Transverse colon (tissue), 4 donors: Measurements from ENCODE around the gene IFITM2. TPM values are rescaled to one million over a fixed set of nuclear protein-coding genes. Genes with fewer than 3 reads are reported as not detected.

Experiments used
- DNase-seq: peaks from one replicate; pipeline ENCODE4 v3.0.0-alpha.2; 2019
- H3K27ac ChIP-seq, 4 donors: fragments of 200-600 bp; sonication (generic); 2 replicates each; pipeline ENCODE4 v1.5.1; 2016 to 2018; ENCODE audit warnings: inconsistent platforms in 4 of 4
- H3K27me3 ChIP-seq: fragments of 200-600 bp; sonication (generic); 2 replicates; pipeline ENCODE4 v1.5.1; 2017; ENCODE audit warnings: inconsistent platforms
- H3K36me3 ChIP-seq, 4 donors: fragments of 200-600 bp; sonication (generic); 2 replicates each; pipeline ENCODE4 v1.5.1; 2017 to 2019; ENCODE audit warnings: inconsistent platforms in 4 of 4
- H3K4me1 ChIP-seq, 4 donors: fragments of 200-600 bp; sonication (generic); 2 replicates each; pipeline ENCODE4 v1.5.1; 2017 to 2020; ENCODE audit warnings: inconsistent platforms in 4 of 4
- H3K4me3 ChIP-seq, 4 donors: fragments of 200-600 bp; sonication (generic); 1 replicate in 1 of 4; 2 replicates in 3 of 4; pipeline versions ENCODE4 v1.5.1 to v1.6.1; 2017 to 2019; ENCODE audit warnings: inconsistent platforms in 4 of 4
- H3K9me3 ChIP-seq, 2 donors: fragments of 200-600 bp; sonication (generic); 2 replicates each; pipeline ENCODE4 v1.5.1; 2017 to 2019; ENCODE audit warnings: inconsistent platforms in 2 of 2
- CTCF ChIP-seq, 5 experiments: fragments of 200-600 bp in 3 of 5; fragments of 450-650 bp in 2 of 5; sonication (generic) in 3 of 5; IDR thresholded peaks; 1 replicate in 2 of 5; 2 replicates in 3 of 5; pipeline ENCODE4 v1.5.1; 2016 to 2017; ENCODE audit warnings: antibody characterized with exemption in 5 of 5, inconsistent platforms in 3 of 5, mild to moderate bottlenecking in 2 of 5, moderate library complexity in 1 of 5
- EP300 ChIP-seq: sonication (generic); formaldehyde crosslinking; IDR thresholded peaks from one replicate; pipeline ENCODE4 v1.6.1; 2017; ENCODE audit warnings: antibody characterized with exemption, low read depth
- POLR2A ChIP-seq: fragments of 450-650 bp; IDR thresholded peaks from one replicate; pipeline ENCODE4 v1.6.1; 2016; ENCODE audit warnings: antibody characterized with exemption, mild to moderate bottlenecking, moderate library complexity
- POLR2AphosphoS5 ChIP-seq, 3 donors: sonication (generic); formaldehyde crosslinking; IDR thresholded peaks; one replicate each; pipeline ENCODE4 v1.6.1; 2016; ENCODE audit warnings: antibody characterized with exemption in 3 of 3
- WGBS, 2 donors: methylation state at CpG; one replicate each; pipeline ENCODE4 v1.1.5; 2018; ENCODE audit warnings: low coverage in 1 of 2; 5-methylcytosine and 5-hydroxymethylcytosine counted together
- in situ Hi-C, 4 donors: fragments of 200-750 bp; cut with MboI; loops; one replicate each; pipeline versions ENCODE4 v1.15.0 to v1.15.1; 2017; ENCODE audit warnings: low sequenced_read_pairs in 3 of 4, low pct_ligation_motif_present in 1 of 4, low pct_unique_long_range_greater_than_20kb in 1 of 4
- intact Hi-C: fragments of 100-400 bp; cut with DNase I; formaldehyde crosslinking; loops from one replicate; pipeline ENCODE4 v1.15.1; 2023; ENCODE audit warnings: low total_unique reads
- total RNA-seq, 4 donors: library from RNA; depleted of rRNA; stranded (reverse); fragments of >200 nt; gene quantifications; one replicate each; pipeline ENCODE4 v1.1.0, GENCODE V29; 2016

The IFITM2 gene
- total RNA-seq, 4 donors from 2014 or later: 19.1 to 78.6 (median 49.8) TPM

DNA sequence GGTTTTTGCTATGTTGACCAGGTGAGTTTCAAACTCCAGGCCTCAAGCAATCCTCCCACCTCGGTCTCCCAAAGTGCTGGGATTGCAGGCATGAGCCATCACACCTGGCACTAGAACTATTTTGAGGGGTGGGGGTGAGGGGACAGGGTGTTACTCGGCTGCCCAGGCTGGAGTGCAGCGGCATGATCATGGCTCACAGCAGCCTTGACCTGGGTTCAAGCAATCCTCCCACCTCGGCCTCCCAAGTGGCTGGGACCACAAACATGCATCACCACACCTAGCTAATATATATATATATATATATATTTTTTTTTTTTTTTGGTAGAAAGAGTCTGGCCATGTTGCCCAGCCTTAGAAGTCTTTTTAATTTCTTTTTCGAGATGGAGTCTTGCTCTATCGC lies 30.1 kb downstream of the IFITM2 start:
- intact Hi-C loops: no loop called here
- Histone ChIP-seq H3K4me1 (peaks cover 4 to 28% (median 12%) of the 10 kb centered on the region in 4 donors), H3K27me3 (no peaks in the 10 kb centered on the region), H3K4me3 (no peak overlapping the region), H3K9me3 (no peaks in the 10 kb centered on the region), H3K36me3 (no peaks in the 10 kb centered on the region), H3K27ac (no peak overlapping the region)
- 91 to 93% methylated on average over 2 to 6 of the region's 6 CpGs for WGBS, 2 donors
- no peak for DNase-seq
- in situ Hi-C loops: no loop called here
- TF ChIP-seq POLR2AphosphoS5 (IDR thresholded peaks at IDR 0.05): no peak

- peaks cover 4 to 21% (median 12%) of the 10 kb centered on the region in 4 donors for H3K4me1 ChIP-seq
- TF ChIP-seq EP300: no peak
- no peak for TF ChIP-seq CTCF (IDR thresholded peaks at IDR 0.05)
- no peak for TF ChIP-seq POLR2AphosphoS5 (IDR thresholded peaks at IDR 0.05)
- TF ChIP-seq POLR2A: no peak
- no peak overlapping the region for H3K27ac ChIP-seq
- DNase-seq: no peak
- WGBS, 2 donors: 84 to 96% methylated on average over 2 of the region's 2 CpGs
- H3K36me3 ChIP-seq: no peaks in the 10 kb centered on the region
- intact Hi-C loops (no loop called here), in situ Hi-C loops (no loop called here)
- no peak overlapping the region for H3K4me3 ChIP-seq
- H3K27me3 ChIP-seq: no peaks in the 10 kb centered on the region
- H3K9me3 ChIP-seq: no peaks in the 10 kb centered on the region
These were observed 32.3 kb downstream of the IFITM2 start for GRCh38 chr11:339963-340362.

DNA sequence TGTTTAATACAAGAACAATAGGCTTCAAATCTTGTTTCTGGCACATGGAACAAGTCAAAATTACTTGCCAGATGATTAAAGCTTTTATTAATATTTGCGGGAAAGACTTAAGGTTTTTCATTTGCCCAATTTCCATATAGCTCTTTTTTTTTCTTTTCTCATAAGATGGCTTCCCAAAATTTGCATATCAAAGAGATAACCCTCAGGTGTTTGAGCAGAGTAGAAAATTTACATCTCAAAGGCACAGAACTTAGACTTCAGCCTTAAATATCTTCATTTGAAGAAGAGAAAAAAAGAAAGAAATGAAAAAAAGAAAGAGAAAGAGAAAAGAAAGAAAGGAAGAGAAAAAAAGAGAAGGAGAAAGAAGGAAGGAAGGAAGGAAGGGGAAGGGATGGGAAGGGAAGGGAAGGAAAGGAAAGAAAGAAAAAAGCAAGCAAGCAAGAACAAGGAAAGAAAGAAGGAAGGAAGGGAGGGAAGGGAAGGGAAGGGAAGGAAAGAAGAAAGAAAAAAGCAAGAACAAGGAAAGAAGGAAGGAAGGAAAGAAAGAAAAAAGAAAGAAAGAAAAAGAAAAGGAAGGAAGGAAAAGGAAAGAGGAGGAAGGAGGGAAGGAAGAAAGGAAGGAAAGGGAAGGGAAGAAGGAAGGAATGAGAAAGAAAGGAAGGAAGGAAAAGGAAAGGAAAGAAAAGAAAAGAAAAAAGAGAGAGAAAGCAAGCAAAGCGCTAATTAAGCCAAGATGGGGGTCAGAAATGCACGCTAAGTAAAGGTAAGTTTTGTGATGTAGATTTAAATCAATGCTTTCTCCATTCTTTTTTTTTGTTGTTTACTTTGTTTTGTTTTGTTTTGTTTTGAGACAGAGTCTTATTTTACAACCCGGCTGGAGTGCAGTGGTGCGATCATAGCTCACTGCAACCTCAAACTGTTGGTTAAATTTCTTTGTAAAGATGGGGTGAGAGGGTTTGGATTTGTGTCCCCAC lies 33.2 kb downstream of the IFITM2 start:
- no peak overlapping the region for H3K4me3 ChIP-seq
- H3K27ac ChIP-seq: no peak overlapping the region
- in situ Hi-C loops (no loop called here), intact Hi-C loops (no loop called here)
- H3K4me1 ChIP-seq: peaks cover under 1 to 13% (median 12%) of the 10 kb centered on the region in 4 donors
- H3K27me3 ChIP-seq: no peaks in the 10 kb centered on the region
- DNase-seq: no peak
- WGBS, 2 donors: 59 to 78% methylated on average over 5 of the region's 5 CpGs
- no peaks in the 10 kb centered on the region for H3K36me3 ChIP-seq
- H3K9me3 ChIP-seq: no peaks in the 10 kb centered on the region
- TF ChIP-seq EP300 (no peak), POLR2A (no peak), POLR2AphosphoS5 (IDR thresholded peaks at IDR 0.05) (no peak)

DNA sequence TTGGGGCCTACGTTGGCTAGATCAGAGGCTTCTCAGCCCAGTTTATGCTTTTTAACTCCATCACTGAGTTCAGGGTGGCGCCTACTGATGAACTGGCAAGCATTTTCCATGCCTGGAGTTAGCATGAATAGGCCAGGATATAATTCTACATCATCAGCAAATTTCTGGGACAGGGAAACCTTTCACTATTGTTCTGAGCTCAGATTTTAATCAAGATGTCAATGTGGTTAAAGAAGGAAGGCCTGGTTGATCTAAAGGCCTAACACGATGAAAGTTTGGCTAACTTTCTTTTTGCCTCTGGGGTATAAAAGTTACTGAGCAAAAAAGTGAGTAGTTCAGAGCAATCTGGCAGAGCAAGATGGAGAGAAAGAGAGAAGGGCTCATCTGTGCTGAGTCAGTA lies 34.7 kb downstream of the IFITM2 start:
- Histone ChIP-seq H3K4me3 (no peak overlapping the region), H3K27me3 (no peaks in the 10 kb centered on the region), H3K36me3 (no peaks in the 10 kb centered on the region), H3K9me3 (no peaks in the 10 kb centered on the region), H3K27ac (no peak overlapping the region), H3K4me1 (no peaks in the 10 kb centered on the region)
- WGBS, 2 donors: 79 to 82% methylated on average over 3 of the region's 3 CpGs
- intact Hi-C loops: no loop called here
- DNase-seq: no peak
- TF ChIP-seq EP300 (no peak), POLR2A (no peak), CTCF (IDR thresholded peaks at IDR 0.05) (no peak), POLR2AphosphoS5 (IDR thresholded peaks at IDR 0.05) (no peak)
- in situ Hi-C loops: no loop called here

DNA sequence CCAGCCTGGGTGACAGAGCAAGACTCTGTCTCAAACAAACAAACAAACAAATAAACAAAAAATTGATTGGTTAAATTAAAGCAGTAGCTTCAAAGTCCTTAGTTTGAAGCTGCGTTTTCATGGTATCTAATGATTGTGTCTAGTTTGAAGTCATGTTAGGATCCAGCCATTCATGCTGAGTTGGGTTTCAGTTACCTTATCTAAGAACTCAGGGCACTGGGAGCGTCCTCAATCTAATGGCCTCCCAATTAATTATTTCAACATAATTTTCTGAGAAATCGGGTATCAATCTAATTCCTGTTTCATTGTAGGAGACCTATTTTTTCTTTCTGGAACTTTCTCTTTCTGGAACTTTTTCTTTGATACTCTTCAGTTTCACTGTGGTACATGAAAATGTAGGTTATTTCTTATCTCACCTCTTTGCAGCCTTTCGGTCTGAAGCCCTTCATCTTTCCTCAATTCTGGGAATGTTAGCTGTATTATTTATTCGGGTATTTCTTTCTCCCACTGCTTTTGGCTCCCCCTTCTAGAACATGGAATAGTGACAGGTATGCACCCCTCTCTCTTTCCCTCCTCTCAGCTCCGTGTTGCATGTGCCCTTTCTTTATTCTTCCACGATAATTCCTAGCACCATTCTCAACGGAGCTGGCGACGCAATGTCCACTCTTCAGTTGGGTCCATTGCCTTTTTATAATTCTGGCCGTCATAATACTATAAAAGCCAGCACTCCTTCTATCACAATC lies 37.4 kb downstream of the IFITM2 start:
- H3K27me3 ChIP-seq: no peaks in the 10 kb centered on the region
- H3K36me3 ChIP-seq: no peaks in the 10 kb centered on the region
- 87% methylated on average over 11 of the region's 11 CpGs for WGBS, 2 donors
- DNase-seq: no peak
- in situ Hi-C loops (no loop called here), intact Hi-C loops (no loop called here)
- no peaks in the 10 kb centered on the region for H3K9me3 ChIP-seq
- H3K27ac ChIP-seq: no peak overlapping the region
- H3K4me3 ChIP-seq: no peak overlapping the region
- TF ChIP-seq POLR2A (no peak), CTCF (IDR thresholded peaks at IDR 0.05) (no peak), EP300 (no peak), POLR2AphosphoS5 (IDR thresholded peaks at IDR 0.05) (no peak)
- H3K4me1 ChIP-seq: no peaks in the 10 kb centered on the region
